PC-9 (cell line): ENCODE results near the gene PSMA5. TPM values are rescaled to one million over a fixed set of nuclear protein-coding genes. Genes with fewer than 3 reads are reported as not detected.
"Not testable (repeated sequence)": the region's sequence is repeated elsewhere in the genome, so short reads cannot be mapped to it uniquely, and the experiment has no call there.

ENCODE experiments used
- BruUV-seq: library from RNA; stranded (reverse); fragments of 400-500 nt; replicated peaks from 2 replicates; lab custom pipeline; 2021; lab: Mats Ljungman, UMichigan
- CTCF ChIA-PET: fragments of 300-600 bp; sonication (Branson Sonifier 250); formaldehyde crosslinking; loops from one replicate; lab custom pipeline; 2022; ENCODE audit warnings: antibody characterized with exemption; lab: Charles Lee
- POLR2A ChIA-PET: fragments of 300-600 bp; sonication (Branson Sonifier 250); formaldehyde crosslinking; loops from one replicate; lab custom pipeline; 2022; ENCODE audit warnings: antibody characterized with exemption; ENCODE audit not compliant: unreplicated experiment; lab: Charles Lee
- DNase-seq, 2 experiments: peaks; one replicate each; pipeline versions ENCODE4 v3.0.0 to v3.0.0-alpha.2; 2015 to 2022; ENCODE audit warnings: mixed read lengths in 1 of 2
- H2AFZ ChIP-seq: fragments of 200-600 bp; sonication (generic); 2 replicates; pipeline ENCODE4 v1.8.1; 2017; ENCODE audit warnings: antibody characterized with exemption
- H3F3A ChIP-seq: fragments of 200-600 bp; sonication (generic); 2 replicates; pipeline ENCODE4 v1.8.1; 2017; ENCODE audit warnings: antibody characterized with exemption, mild to moderate bottlenecking, low read depth; ENCODE audit not compliant: insufficient read depth
- H3K27ac ChIP-seq: fragments of 200-600 bp; sonication (generic); 2 replicates; pipeline ENCODE4 v1.6.1; 2016; ENCODE audit warnings: mixed run types
- H3K27me3 ChIP-seq: fragments of 200-600 bp; sonication (generic); 2 replicates; pipeline ENCODE4 v1.6.1; 2016; ENCODE audit warnings: low read depth, mixed run types; ENCODE audit not compliant: insufficient read depth
- H3K36me3 ChIP-seq: fragments of 200-600 bp; sonication (generic); 2 replicates; pipeline ENCODE4 v1.6.1; 2016; ENCODE audit warnings: low read depth, mixed run types
- H3K4me1 ChIP-seq: fragments of 200-600 bp; sonication (generic); replicated peaks from 2 replicates; pipeline ENCODE4 v1.6.1; 2016; ENCODE audit warnings: mixed run types; ENCODE audit not compliant: insufficient read depth
- H3K4me2 ChIP-seq: fragments of 200-600 bp; sonication (generic); 2 replicates; pipeline ENCODE4 v1.6.1; 2017; ENCODE audit warnings: mixed run types
- H3K4me3 ChIP-seq: fragments of 200-600 bp; sonication (generic); 2 replicates; pipeline ENCODE4 v1.6.1; 2016; ENCODE audit warnings: mixed run types
- H3K79me2 ChIP-seq: fragments of 200-600 bp; sonication (generic); 2 replicates; pipeline ENCODE4 v1.6.1; 2017; ENCODE audit warnings: low read depth, mixed run types
- H3K9me2 ChIP-seq: fragments of 200-600 bp; sonication (generic); 2 replicates; pipeline ENCODE4 v1.8.1; 2017; ENCODE audit warnings: mild to moderate bottlenecking; ENCODE audit not compliant: insufficient read depth
- H3K9me3 ChIP-seq: fragments of 200-600 bp; sonication (generic); 2 replicates; pipeline ENCODE4 v1.8.1; 2016; ENCODE audit warnings: low read depth; ENCODE audit not compliant: insufficient read depth
- H4K20me1 ChIP-seq: fragments of 200-600 bp; sonication (generic); 2 replicates; pipeline ENCODE4 v1.8.1; 2017; ENCODE audit not compliant: insufficient read depth
- CTCF ChIP-seq: fragments of 200-600 bp; sonication (generic); conservative IDR thresholded peaks from 2 replicates; pipeline ENCODE4 v1.6.1; 2017; ENCODE audit warnings: mixed run types, antibody characterized with exemption, mild to moderate bottlenecking, moderate library complexity
- EZH2 ChIP-seq: fragments of 200-600 bp; sonication (generic); IDR thresholded peaks from 2 replicates; pipeline ENCODE4 v1.8.0; 2017; ENCODE audit warnings: antibody characterized with exemption, low read depth
- intact Hi-C: fragments of 100-400 bp; cut with micrococcal nuclease; formaldehyde crosslinking; loops from one replicate; pipeline ENCODE4 v1.10.0; 2022; ENCODE audit not compliant: unreplicated experiment
- total RNA-seq: library from RNA; stranded (reverse); gene quantifications from 2 replicates; pipeline ENCODE4 v1.2.3, GENCODE V29; 2021

Gene PSMA5
- total RNA-seq, 1 experiment from 2014 or later = 168 TPM

GRCh38 chr1:109379422-109379821, 46.8 kb downstream of the PSMA5 start:
- no peaks in the 10 kb centered on the region for H3F3A ChIP-seq
- H3K27me3 ChIP-seq = no peaks in the 10 kb centered on the region
- no peak overlapping the region for H3K4me2 ChIP-seq
- POLR2A ChIA-PET = no interaction called here
- H3K27ac ChIP-seq = no peak overlapping the region
- no peaks in the 10 kb centered on the region for H3K36me3 ChIP-seq
- no peak for TF ChIP-seq CTCF
- TF ChIP-seq EZH2 = no peak
- H2AFZ ChIP-seq = no peak overlapping the region
- H3K4me1 ChIP-seq = peaks cover 22% of the 10 kb centered on the region; the same call in 1 of the 2 replicates
- H3K4me3 ChIP-seq = no peak overlapping the region
- peaks cover 24% of the 10 kb centered on the region for H3K79me2 ChIP-seq
- H3K9me2 ChIP-seq = no peaks in the 10 kb centered on the region
- no peaks in the 10 kb centered on the region for H3K9me3 ChIP-seq
- no TSS peak for BruUV-seq
- intact Hi-C loops = no loop called here
- H4K20me1 ChIP-seq = no peaks in the 10 kb centered on the region
- CTCF ChIA-PET = interaction anchor here (0.6 kb wide), 1 partner anchor 279 kb away, joined by 4 read pairs; no protein-coding TSS in a partner anchor
- DNase-seq = no peak

- CTCF ChIA-PET = no interaction called here
- POLR2A ChIA-PET = no interaction called here
- peaks cover 24% of the 10 kb centered on the region; the same call in 1 of the 2 replicates for H3K79me2 ChIP-seq
These were observed 48.5 kb downstream of the PSMA5 start for GRCh38 chr1:109377698-109378097.

GRCh38 chr1:109373696-109374095, 52.6 kb downstream of the PSMA5 start:
- DNase-seq, H3K4me3 ChIP-seq, H2AFZ ChIP-seq, H3K9me3 ChIP-seq, H3K36me3 ChIP-seq, H3K4me2 ChIP-seq, H3K9me2 ChIP-seq, H4K20me1 ChIP-seq, intact Hi-C loops, POLR2A ChIA-PET, BruUV-seq, H3K27ac ChIP-seq, CTCF ChIA-PET, H3K27me3 ChIP-seq: not testable (repeated sequence)
- Histone ChIP-seq H3F3A (peaks cover 25% of the 10 kb centered on the region), H3K79me2 (0 out of 2 replicates have a peak, but pooled peaks cover 12% of the 10 kb centered on the region), H3K4me1 (peaks cover 22% of the 10 kb centered on the region)

More at GRCh38 chr1:109377698-109378097, 48.5 kb downstream of the PSMA5 start:
- H3F3A ChIP-seq = no peaks in the 10 kb centered on the region
- no peaks in the 10 kb centered on the region for H3K9me2 ChIP-seq
- H3K4me2 ChIP-seq = no peak overlapping the region
- no peak for TF ChIP-seq EZH2
- TF ChIP-seq CTCF = no peak
- no peaks in the 10 kb centered on the region for H3K27me3 ChIP-seq
- no peaks in the 10 kb centered on the region for H3K9me3 ChIP-seq
- BruUV-seq = no TSS peak
- peaks cover 6% of the 10 kb centered on the region; the same call in 1 of the 2 replicates for H3K4me1 ChIP-seq
- intact Hi-C loops = no loop called here
- no peak overlapping the region for H3K27ac ChIP-seq
- H2AFZ ChIP-seq = no peak overlapping the region
- H4K20me1 ChIP-seq = no peaks in the 10 kb centered on the region
- no peaks in the 10 kb centered on the region for H3K36me3 ChIP-seq
- H3K4me3 ChIP-seq = no peak overlapping the region
- no peak for DNase-seq

- no peaks in the 10 kb centered on the region for H3K9me3 ChIP-seq
- no peaks in the 10 kb centered on the region for H3K9me2 ChIP-seq
- peaks cover 25% of the 10 kb centered on the region for H3F3A ChIP-seq
- ChIA-PET POLR2A (no interaction called here), CTCF (no interaction called here)
- TF ChIP-seq EZH2 = no peak
- TF ChIP-seq CTCF = no peak
- DNase-seq = no peak
- H2AFZ ChIP-seq = no peak overlapping the region
- 0 out of 2 replicates have a peak, but pooled peaks cover 12% of the 10 kb centered on the region for H3K79me2 ChIP-seq
- H3K27me3 ChIP-seq = no peaks in the 10 kb centered on the region
- H3K4me1 ChIP-seq = peaks cover 22% of the 10 kb centered on the region
- intact Hi-C loops = no loop called here
- no TSS peak for BruUV-seq
- H3K4me2 ChIP-seq = no peak overlapping the region
- no peaks in the 10 kb centered on the region for H3K36me3 ChIP-seq
- no peak overlapping the region for H3K27ac ChIP-seq
- no peaks in the 10 kb centered on the region for H4K20me1 ChIP-seq
- no peak overlapping the region for H3K4me3 ChIP-seq
These were observed 53.1 kb downstream of the PSMA5 start for GRCh38 chr1:109373126-109373525.
